LNCAP (cell line): ENCODE results near the gene ATF4.

Experiments
- TF ChIP-seq, protein P1 (sequence below): fragments of 450-650 bp; IDR thresholded peaks from 2 replicates; pipeline ENCODE4 v1.5.1; 2017; ENCODE audit warnings: mild to moderate bottlenecking

The ATF4 gene

DNA sequence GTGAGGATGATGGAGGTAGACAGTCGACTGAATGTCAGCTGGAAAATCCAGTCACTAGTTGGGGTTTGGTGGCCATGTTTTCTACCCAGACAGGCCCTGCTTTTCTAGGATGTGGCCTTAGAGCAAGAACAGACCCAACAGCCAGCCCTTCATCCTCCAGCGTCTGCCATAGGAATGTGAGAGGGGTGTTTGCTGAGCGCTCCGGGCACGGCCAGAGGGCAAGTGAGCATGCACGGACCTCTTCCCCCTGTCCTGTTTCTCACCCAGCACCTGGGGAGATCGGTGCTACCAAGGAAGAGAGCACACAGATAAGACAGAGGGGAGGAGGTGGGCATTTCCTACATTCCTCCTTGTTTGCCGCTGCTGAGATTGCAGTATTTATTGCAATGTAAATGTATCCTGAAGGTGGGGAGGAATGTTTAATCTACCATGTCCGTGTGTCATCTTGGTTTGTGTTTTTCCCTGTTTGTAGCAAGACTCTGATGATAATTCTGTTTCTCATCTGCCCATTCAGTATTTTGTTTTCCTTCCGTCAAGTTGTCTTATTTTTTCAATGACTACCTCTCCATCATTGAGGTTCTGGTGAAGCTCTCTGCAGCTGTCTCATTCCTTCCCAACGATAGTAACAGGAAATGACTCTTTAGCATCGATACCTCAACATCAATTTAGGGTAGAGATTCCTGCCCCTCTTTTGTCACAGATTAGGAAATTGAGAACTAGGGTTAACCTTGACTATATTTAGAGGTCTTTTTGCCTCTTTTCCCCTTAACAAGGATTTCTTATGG is 4.9 kb upstream of the ATF4 start:
- TF ChIP-seq, protein P1, sequence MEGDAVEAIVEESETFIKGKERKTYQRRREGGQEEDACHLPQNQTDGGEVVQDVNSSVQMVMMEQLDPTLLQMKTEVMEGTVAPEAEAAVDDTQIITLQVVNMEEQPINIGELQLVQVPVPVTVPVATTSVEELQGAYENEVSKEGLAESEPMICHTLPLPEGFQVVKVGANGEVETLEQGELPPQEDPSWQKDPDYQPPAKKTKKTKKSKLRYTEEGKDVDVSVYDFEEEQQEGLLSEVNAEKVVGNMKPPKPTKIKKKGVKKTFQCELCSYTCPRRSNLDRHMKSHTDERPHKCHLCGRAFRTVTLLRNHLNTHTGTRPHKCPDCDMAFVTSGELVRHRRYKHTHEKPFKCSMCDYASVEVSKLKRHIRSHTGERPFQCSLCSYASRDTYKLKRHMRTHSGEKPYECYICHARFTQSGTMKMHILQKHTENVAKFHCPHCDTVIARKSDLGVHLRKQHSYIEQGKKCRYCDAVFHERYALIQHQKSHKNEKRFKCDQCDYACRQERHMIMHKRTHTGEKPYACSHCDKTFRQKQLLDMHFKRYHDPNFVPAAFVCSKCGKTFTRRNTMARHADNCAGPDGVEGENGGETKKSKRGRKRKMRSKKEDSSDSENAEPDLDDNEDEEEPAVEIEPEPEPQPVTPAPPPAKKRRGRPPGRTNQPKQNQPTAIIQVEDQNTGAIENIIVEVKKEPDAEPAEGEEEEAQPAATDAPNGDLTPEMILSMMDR: no peak

DNA sequence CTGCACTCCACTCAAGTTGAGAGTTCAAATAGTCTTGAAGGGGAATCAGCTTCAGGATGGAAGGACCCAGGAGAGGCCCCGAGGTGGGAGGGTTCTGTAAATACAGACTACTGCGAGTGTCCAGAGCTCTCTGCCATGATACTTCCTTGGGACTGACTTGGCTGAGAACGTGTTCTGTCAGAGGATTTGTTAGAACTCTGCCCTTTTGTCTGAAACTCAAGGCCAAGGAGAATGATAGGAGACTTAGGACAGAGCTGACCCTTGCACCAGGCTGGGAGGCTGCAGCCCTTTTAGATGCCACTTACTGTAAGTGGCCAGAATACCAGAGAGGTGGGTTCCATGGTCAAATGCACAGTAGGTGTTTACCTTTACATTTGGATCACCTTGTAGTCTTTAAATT is 2.9 kb upstream of the ATF4 start:
- TF ChIP-seq, protein P1: no peak

DNA sequence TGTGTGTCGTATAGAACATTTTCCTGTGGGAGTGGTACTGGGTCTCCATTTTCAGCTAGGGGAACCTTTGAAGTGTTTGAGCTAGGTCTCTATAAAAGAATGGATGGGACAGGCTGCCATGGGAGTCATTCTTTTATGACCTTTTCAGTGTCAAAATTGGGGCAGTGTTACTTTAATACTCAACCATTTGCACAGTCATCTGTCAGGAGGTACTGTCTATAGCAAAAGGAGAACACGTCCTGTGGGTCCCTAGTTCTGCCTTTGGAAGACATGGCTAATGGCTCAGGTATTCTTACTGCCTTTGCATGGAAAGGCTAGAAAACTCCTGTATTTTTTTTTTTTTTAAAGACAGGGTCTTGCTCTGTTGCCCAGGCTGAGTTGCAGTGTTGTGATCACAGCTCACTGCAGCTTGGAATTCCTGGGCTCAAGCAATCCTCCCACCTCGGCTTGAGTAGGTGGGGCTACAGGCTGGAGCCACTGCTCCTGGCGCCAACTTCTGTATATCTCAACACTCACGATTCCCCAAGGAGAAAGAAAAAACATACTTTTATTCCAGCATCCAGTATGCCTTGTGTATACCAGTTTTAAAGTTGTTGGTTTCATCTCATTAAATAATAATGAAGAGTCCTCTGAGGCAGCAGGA is 2.1 kb upstream of the ATF4 start:
- TF ChIP-seq, protein P1: no peak

DNA sequence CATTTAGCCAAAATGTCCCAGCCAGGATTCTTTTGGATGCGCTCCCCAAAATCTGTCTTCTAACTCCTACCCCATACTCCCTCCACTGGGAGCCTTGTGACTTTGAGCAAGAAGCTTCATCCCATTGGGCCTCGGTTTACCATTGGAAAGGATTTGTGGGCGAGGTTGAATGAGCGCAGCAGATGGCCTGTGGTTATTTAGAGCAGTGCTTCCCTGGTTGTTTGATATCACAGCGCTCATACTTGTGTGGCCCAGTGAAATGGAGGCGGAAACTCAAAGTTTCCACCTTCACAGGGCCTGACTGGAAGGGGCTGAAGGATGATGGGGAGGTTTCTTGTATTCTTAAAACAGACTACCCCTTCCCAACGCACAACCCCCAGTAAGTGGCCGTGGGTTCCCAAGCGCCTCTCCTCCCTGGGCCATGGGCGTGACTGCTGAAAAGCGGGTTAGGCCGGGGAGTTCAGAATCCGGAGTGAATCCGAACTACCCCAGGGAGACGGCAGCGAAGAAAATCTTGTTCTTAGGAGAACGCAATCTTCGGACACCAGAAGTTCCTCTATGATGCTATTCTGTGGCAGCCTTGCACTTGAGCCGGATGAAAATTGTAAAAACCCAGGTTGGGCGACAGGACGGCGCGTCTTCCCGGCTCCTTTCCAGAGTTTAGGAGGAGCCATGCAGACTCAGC is 1.2 kb upstream of the ATF4 start:
- TF ChIP-seq, protein P1: no peak

DNA sequence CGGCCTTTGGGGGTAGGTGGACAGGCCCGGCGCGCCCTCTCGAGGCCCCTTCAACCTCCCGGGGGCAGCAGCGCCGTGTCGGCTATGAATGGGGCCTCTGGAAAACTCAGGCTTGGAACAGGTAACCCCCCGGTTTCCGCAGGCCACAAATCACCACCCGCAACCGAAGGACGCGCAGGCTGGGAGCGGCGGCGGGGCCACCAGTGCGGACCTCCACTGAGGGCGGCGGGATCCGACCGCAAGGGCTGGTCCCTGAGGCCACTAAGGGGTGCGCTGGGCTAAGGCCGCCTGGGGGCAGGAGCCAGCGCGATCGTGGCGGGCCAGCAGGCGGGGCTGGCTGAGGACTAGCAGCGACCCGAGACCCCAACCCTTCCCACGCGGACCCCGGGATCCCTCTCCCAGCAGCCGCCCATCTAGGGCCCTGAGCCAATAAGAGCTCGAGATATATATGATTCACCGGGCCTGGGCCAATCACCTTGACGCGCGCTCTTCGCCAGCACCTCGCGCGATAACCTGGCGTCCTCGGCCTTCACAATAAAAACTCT is 609 bp upstream of the ATF4 start:
- TF ChIP-seq, protein P1: peak; percentile 39; the same call in 1 of the 2 replicates

DNA sequence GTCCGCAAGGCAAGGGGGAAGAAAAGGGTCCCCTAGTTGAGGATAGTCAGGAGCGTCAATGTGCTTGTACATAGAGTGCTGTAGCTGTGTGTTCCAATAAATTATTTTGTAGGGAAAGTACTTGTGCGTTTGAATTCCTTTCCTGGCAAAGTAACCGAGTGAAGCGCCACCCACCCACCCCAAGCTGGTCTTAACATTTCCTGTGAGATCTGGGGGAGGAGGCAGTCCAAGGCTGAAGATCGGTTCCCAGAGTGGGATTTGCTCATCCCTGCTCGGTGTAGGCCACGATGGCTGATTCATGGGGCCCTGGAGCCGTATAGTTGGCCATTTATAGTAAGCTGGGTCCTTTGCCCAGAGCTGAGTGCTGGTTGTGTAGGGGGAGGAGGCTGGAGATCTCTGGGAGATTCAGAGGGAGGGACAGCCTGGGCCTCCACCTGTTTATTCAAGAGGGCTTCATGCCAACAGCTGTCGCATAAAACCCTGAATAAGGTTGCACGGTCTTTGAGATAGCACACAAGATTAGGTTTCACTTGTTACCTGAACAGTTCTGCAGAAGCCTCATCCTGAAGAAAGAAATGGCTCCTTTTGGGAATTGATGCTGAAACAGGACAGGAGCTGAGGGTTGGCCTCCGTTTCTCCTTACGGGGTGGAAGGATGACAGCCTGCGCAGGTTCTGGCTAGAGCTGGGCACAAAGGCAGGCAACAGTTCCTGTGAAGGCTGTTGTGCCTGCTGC is 2.4 kb downstream of the ATF4 start:
- TF ChIP-seq, protein P1: no peak
